HG03565 (cell line): ENCODE measurements around the gene RTL1.

Experiments
- ATAC-seq: cut with Tn5 transposase; IDR thresholded peaks from one replicate; pipeline ENCODE4 v1.9.1; 2021; ENCODE audit warnings: mild to moderate bottlenecking, moderate library complexity; ENCODE audit not compliant: unreplicated experiment

RTL1 gene

DNA sequence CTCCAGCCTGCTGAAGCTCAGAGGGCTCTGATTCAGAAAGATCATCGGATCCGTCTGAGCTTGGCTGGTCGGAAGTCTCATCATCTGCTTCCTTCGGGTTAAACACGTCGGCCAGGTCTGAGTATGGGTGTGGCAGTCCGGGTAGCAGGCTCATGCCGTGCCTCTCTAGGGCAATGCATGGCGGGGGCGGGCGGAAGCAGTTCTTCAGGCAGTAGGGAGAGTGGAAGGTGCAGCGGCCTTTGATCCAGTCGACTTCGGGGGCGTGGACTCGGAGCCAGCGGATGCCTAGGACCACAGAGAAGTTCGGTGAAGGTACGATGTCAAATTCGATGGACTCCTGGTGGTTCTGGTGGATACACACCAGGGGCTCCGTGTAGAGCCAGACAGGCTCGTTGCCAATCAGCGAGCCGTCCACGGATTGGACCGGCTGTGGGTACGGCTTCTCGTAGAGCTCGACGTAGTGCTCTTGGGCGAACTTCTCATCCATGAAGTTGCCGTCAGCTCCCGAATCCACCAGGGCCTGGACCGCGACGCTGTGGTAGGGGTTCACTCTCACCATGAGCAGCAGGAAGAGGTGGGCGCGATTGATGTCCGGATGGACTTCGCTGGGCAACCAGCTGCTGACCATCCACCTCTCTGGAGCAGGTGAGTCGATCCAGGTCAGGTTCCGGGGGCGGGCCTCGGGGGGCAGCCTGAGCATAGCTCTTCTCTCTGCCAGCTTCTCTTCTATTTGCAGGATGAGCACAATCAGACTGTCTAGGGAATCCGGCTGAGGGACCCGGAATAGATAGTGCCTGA lies 20.3 kb downstream of the RTL1 start:
- ATAC-seq: no peak

DNA sequence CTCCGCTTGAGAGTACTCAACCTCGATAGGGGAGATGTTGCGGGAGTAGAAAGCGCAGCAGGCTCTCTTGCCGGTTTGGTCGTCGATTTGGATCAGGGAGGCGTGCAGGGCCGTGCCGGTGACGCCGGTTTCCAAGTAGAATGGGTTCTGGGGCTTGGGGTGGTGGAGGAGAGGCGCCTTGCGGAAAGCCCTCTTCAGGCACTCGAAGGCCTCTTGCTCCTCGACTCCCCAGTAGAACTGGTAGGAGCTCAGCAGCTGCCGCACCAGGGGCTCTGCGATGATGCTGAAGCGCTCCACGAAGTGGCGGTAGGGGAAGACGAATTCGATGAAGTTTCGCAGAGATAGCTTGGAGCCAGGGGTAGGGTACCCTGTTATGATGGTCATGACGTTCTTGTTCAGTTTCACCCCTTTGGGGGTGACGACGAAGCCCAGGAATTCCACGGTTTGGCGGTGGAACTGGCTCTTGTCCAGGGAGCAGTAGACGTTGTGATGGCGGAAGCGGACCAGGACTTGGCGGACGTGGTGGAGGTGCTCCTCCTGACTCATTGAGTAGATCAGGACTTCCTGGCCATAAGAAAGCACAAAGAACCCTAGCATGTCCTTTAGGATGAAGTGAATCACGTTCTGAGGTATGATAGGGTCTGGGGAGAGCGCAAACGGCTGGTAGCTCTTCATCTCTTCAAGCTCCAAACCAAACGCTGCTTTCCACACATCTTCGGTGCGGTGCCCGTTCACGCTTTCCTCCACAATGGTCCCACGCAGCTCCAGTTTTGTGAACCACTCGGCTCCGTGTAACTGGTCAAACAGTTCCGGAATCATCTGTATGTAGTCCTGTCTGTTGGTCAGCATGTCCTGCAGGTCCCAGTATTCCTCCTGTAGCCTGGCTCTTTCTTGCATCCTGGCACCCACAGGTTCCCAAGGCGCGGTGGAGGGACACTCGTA lies 21.2 kb downstream of the RTL1 start:
- ATAC-seq: no peak

DNA sequence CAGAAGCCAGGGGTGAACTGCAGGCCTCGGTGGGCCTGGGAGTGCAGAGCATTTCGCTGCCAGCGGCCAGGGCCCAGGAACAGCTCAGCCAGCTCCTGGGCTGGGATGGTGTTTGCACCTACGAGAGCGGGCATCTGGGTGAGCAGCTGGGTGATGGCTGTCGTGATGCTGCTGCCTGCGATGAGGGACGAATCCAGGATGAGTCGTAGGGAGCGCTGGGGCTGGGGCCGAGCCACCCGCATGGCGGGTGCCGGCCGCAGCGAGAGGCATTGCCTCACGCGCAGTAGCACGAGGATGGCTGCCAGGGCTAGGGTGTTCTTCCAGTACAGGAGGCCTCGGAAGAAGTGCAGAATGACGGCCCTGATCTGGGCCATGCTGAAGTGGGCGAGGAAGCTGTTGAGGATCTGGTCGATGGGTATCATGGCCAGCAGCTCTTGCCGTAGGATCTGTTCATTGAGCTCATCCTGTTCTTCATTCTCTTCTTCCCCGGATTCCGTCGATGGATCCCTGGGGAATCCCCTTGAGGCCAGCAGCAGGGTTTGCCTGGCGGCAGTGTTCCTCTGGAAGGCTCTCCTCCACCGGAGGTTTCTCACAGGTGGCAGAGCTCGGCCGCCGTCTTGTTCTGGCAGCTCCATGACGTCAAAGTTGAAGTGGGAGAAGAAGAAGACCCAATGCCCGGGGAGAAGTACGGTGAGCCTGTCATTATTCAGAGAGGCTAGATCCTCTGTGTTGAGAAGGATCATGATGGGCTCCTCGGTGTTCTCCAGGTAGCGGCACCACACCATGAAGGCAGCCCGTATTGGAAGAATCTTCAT lies 22.1 kb downstream of the RTL1 start:
- no peak for ATAC-seq

DNA sequence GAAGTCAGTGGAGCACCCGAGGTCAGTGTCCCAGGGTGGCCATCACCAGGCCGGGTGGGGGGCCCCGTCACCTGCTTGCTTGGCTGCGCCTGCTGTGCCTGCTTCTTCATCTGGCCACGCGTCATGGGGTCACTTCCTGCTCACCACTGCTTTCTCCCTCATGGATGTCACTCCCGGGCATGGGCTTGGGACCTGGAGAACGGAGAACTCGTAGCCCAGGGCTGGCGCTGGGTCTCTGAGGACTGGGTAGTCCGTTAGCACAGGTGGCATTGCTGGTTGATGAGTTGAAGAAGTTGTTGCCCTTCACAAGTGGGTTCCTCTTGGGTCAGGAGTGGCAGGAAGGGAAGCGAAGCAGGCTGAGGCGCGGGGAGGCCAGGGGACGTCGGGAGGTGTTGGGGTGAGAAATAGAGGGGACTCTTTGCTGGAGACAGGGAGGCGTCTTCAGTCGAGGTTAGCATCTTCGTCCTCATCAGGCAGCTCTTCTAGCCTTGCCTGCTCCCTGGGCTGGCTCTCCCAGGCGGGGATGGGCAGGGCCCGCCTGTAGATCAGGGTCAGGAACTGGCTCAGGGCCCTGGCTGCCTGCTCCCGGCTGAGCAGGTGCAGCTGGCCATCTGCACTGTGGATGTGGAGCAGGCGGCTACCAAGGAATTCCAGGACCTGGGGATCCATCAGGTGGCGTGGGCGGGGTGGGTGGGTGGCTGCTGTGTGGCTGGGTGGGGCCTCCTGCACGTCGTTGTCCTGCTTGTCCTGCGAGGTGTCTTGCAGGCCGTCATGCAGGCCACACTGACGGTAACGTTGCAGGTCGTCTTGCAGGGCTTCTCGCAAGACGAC lies 23.0 kb downstream of the RTL1 start:
- ATAC-seq: no peak

DNA sequence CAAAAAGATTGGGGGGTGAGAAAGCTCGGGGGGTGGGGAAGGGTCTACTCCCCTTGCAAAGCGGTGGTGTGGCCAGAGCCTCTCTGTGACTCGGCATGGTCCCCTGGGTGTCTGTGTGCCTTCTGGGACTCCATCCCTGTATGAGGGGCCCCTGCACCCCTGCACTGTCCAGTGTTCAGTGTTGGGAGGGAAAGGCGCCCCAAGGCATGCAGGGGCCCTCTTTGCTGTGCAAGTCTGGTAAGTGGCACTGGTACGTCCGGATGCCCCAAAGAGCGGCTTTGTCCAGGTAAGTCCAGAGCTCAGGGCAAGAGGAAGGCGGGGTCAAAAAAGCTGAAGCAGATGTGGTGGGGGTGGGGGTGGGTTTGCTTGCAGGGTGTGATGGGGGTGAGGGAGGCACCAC lies 23.7 kb downstream of the RTL1 start:
- no peak for ATAC-seq

DNA sequence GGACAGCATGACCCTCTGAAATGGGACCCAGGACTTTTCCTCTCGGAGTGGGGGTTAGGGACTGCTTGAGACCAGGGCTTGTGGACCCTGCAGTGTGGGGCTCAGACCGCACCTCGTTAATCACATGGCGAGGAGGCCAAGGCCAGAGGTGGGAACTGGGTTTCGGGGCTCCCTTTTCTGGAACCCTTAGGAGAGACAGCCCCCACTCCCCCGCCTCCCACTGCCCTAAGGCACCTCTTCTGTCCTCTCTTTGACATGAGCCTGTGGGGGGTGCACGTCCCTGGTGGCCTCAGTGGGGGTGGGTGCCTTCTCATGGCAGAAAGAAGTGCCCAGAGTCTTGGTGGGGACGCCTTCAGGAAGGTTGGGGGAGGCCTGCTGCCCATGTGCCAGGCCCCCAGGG lies 24.3 kb downstream of the RTL1 start:
- ATAC-seq: no peak

DNA sequence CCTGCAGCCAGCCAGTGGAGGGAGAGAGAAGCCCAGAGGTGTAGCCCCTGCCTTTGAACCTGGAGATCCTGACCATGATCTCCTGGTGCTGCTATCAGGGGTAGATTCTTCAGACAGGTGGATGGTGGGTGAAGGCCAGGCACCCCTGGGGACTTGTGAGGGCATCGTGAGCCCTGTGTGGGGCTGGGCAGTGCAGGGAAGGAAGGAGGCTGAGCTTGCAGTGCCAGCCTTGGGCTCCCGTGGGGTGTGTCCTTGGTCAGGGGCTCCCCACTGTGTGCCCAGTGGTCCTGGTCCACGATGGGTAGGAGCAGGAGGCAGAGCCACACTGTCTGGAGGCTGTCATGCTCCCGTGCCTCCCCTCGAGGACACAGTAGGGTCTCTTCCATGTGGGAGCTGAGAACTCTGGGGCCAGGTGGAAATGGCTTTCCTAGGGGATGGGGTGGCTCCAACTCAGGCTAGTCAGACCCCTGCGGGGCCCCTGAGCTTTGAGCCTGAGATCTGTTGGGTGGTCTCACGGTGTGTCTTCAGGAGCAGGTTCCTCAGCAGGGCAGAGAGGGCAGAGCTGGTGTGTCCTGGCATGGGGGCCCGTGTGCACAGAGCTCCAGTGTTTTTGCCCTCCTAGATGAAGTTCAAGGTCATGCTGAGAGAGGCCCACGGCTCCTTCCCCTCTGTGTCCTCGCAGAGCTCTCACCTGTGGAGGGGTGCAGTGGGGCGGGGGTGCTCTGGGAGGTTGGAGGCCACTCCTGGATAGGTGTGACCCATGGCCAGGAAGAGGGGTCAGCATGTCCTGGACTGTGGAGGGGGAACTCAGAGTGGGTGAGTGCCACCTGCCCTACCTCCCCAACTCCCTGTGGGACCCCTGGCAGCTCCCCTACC lies 25.0 kb downstream of the RTL1 start:
- no peak for ATAC-seq

DNA sequence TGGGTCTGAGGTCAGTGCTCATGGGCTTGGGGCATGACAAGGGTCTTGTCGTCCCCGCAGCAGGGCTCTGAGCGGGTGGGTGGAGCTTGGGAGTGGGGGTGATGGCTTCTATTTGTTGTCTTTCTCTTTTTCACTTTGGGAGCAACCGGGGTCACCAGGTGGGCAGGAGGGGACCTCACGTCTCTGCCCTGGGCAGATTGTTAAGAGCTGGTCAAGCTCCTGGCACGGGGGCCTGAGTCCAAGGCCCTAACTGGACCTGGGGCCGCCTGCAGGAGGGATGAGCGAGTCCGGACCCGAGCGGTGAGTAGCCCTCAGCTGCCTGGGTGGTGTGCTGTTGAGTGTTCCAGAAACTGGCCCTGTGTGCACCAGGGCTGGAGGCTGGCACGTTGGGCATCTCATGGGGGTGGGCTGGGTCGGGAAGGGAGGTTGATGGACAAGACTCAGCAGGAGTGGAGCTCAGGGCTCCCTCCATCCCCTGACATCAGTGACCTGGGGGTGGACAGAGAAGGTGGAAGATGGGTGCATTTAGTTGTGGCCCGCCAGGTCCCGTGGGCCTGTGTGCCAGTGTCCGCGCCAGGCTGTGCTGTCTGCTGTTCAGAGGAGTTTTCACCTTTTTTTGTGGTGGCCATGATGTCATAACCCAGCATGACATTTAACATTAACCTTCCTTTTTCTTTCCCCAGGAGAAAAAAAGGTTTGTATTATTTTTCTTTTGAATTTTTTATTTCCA lies 27.5 kb downstream of the RTL1 start:
- no peak for ATAC-seq

DNA sequence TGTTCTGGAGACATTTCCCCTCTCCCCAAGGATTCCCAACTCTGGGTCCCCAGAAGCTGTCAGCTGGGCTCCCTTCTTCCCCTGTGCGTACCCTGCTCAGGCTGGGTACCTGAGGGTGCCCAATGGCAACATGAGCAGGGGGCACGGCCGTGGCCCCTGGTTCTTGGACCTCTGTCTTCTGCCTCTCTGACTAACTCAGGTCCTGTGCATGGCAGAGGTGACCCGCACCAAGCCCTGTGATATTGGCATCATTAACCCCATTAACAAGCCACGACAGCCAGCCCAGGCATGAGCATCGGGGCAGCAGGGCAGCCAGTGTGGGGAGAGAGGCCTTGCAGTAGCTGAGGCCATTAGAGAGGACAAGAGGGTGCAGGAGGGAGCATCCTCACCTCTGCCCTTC lies 28.4 kb downstream of the RTL1 start:
- ATAC-seq: no peak

DNA sequence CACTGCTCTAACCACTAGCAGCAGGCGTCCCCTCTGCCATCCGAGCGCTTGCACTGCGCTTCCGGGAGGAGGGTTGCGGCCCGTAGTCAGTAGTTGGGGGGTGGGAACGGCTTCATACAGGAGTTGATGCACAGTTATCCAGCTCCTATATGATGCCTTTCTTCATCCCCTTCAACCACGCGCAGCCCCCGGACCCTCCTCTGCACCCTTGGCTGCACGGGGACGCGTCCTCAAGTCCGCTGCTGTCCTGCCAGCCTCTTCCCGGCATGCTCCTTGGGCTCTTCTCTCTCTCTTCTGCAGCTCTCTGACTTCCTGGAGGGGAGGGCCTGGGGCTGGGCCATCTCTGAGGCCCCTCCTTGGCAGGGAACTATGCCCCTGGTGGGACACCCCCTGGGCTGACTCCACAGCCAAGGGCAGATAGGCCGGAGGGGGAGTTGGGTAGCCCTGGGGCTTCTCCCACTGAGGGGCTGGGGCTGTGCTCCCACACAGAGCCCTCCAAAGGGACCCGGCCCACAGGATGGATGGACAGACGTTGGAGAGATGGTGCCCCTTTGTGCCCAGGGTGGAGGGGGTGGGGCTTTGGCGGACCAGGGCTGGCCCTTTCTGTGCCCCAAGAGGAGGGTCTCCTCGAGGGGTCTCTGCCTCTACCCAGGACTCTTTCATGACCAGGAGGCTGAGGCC lies 29.0 kb downstream of the RTL1 start:
- no peak for ATAC-seq

DNA sequence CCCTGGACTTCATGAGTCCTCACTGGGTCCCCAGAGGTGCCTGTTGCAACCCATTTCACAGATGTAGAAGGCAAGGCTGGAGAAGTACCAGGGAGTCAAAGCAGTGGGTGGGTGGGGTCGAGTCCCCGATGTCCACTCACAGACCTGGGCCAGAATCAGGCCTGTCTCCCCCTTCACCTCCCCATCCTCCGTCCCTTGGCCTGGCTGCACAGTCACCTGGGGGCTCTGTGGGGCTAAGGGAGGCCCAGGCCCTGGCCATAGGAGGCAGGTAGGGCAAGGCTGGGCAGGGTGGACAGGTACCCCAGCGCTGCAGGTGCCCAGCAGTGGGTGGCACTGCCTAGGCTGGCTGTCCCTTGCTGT lies 29.5 kb downstream of the RTL1 start:
- ATAC-seq: no peak

DNA sequence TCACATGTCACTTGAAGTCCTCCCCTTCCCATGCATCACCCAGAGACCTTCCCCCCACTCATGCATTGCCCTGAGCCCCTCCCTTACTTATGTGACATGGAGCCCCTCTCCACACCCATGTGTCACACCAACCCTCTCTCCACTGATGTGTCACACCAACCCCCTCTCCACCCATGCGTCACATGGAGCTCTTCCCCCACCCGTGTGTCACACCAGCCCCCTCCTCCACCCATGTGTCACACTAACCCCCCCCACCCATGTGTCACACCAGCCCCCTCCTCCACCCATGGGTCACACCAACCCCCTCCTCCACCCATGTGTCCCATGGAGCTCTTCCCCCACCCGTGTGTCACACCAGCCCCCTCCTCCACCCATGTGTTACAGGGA lies 30.4 kb downstream of the RTL1 start:
- ATAC-seq: no peak

DNA sequence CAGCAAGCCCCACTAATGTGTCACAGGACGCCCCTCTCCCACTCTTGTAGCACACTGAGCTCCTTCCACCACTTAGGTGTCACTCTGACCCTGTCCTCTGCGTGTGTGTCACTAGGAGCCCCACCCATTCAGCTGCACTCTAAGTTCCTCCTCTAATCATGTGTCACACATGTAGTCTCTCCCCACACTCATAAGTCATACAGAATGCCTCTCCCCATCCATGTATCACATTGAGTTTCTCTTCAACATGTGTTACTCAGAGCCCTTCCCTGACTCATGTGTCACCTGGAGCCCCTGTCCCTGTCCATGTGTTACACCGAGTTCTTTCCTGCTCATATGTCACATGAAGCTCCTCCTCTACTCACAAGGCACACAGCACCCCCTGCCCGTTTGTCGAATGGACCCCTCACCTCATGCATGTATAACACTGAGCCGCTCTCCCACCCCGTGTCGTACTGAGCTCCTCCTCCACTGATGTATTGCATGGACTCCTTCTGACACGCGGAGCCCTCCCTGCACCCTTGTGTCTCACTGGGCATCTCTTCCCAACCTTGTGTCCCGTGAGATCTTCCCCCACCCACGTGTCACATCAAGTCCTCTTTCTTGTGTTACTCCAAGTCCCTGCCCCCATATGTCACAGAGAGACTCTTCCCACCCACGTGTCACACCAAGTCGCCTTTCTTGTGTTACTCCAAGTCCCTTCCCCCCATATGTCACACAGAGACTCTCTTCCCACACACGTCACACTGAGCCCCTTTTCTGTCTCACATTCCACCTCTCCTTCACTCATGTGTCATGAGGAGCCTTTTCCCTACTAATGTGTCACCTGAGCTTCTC lies 31.0 kb downstream of the RTL1 start:
- no peak for ATAC-seq

DNA sequence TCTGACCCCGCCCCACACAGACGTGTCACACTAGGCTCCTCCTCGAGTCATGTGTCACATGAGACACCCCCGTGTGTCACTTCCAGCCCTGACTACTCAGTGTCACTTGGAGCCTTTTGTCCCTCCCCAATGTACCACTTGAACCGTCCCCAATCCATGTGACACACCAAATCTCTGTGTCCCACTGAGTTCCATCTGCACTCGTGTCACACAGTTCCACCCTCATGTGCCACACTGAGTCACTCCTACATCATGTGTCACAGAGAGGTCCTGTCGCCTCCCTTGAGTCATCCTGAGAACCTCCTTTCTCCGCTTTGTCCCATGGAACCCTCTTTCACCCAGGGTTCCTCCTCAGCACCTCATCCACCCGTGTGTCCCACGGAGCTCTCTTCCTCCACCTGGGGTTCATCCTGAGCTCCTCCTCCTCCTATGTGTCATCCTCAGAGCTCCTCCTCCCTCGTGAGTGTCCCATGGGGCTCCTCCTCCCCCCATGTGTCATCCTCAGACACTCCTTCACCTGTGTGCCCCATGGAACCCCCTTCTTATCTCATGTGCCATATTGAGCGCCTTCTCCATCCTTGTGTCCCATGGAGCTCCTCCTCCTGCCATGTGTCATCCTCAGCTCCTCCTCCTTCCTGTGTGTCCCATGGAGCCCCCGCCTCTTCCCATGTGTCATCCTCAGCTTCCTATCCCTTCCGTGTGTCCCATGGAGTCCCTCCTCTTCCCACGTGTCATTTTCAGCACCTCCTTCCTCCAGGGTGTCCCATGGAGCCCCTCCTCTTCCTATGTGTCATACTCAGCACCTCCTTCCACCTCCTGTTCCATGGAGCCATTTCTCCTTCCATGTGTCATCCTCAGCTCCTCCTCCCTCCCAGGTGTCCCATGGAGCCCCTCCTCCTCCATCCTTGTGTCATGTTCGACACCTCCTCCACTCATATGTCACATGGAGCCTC lies 32.0 kb downstream of the RTL1 start:
- no peak for ATAC-seq

DNA sequence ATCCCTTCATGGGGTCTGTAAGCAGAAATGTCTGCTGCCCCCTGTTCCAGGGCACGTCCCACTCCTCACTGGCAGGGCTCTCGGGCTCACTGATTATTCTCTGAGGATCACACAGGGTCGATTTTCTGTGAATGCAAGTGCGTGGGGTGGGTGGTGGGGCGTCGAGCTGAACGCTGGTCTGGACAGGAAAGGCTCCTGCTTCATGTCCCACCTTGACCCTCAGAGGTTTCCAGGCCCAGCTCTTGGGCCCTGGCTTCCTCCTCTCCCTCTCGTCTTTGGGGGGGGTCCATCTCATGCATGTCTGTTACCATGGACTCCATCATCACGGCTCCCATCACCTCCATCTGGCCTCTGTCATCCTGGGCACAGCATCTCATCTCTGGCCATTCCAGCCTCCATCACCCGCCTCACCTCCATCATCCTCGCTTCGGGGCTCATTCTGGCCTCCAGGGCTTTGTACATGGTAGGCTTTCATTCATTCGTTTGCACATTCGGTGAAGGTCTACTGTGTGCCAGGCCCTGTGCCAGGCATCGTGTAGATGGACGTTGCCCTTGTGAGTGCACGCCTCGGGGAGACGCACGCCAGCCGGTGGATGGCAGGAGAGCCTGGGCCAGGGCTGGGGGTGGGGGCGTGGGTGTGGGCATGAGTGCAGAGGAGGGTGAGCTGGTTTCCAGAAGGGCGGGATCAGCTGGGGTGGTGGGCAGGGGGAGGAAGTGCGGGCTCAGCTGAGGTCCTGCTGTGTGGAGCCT lies 34.7 kb downstream of the RTL1 start:
- ATAC-seq: no peak
